Smooth muscle cell (in vitro differentiated cells): Measurements from ENCODE around the gene TLE6. TPM values are rescaled to one million over a fixed set of nuclear protein-coding genes. Genes with fewer than 3 reads are reported as not detected.
A peak's percentile ranks its signal among the peaks of the same experiment; 100 is the strongest.

Experiments
- DNase-seq: peaks from one replicate; lab custom pipeline; 2025; ENCODE audit not compliant: unreplicated experiment; lab: John Stamatoyannopoulos, UW
- H2AFZ ChIP-seq: fragments of 200-600 bp; sonication (generic); 2 replicates; pipeline ENCODE4 v1.6.0; 2016; ENCODE audit warnings: antibody characterized with exemption, low read depth, mild to moderate bottlenecking
- H3F3A ChIP-seq: fragments of 200-600 bp; sonication (generic); 2 replicates; pipeline ENCODE4 v1.6.0; 2017; ENCODE audit warnings: antibody characterized with exemption, low read depth
- H3K27ac ChIP-seq: fragments of 200-600 bp; sonication (generic); 2 replicates; pipeline ENCODE4 v1.5.1; 2016; ENCODE audit warnings: low read depth, mild to moderate bottlenecking
- H3K27me3 ChIP-seq: fragments of 200-600 bp; sonication (generic); 2 replicates; pipeline ENCODE4 v1.6.1; 2016; ENCODE audit warnings: low read depth, mild to moderate bottlenecking
- H3K36me3 ChIP-seq: fragments of 200-600 bp; sonication (generic); 2 replicates; pipeline ENCODE4 v1.5.1; 2016; ENCODE audit warnings: low read depth
- H3K4me1 ChIP-seq: fragments of 200-600 bp; sonication (generic); 2 replicates; pipeline ENCODE4 v1.5.1; 2016; ENCODE audit warnings: low read depth
- H3K4me2 ChIP-seq: fragments of 200-600 bp; sonication (generic); 2 replicates; pipeline ENCODE4 v1.6.0; 2016; ENCODE audit warnings: mild to moderate bottlenecking
- H3K4me3 ChIP-seq: fragments of 200-600 bp; sonication (generic); 2 replicates; pipeline ENCODE4 v1.5.1; 2016; ENCODE audit warnings: mild to moderate bottlenecking
- H3K79me2 ChIP-seq: fragments of 200-600 bp; sonication (generic); 2 replicates; pipeline ENCODE4 v1.6.0; 2016; ENCODE audit warnings: low read depth, mild to moderate bottlenecking
- H3K9ac ChIP-seq: fragments of 200-600 bp; sonication (generic); 2 replicates; pipeline ENCODE4 v1.6.0; 2016; ENCODE audit warnings: low read depth
- H3K9me3 ChIP-seq: fragments of 200-600 bp; sonication (generic); replicated peaks from 2 replicates; pipeline ENCODE4 v1.5.1; 2016; ENCODE audit warnings: low read depth
- H4K20me1 ChIP-seq: fragments of 200-600 bp; sonication (generic); 2 replicates; pipeline ENCODE4 v1.6.0; 2016; ENCODE audit warnings: low read depth
- WGBS: methylation state at CpG from one replicate; pipeline ENCODE4 v1.1.7; 2016; ENCODE audit warnings: low lambda C conversion rate; 5-methylcytosine and 5-hydroxymethylcytosine counted together
- polyA plus RNA-seq: library from polyadenylated mRNA; unstranded; fragments of >200 nt; fragmentation: Nextera tagmentation; extraction: Ambion mirVana; gene quantifications from 2 replicates; pipeline ENCODE4 v1.2.1, GENCODE V29; 2016
- total RNA-seq: library from RNA; depleted of rRNA; stranded (reverse); fragments of >200 nt; gene quantifications from 2 replicates; pipeline ENCODE4 v1.2.3, GENCODE V29; 2014
- TF ChIP-seq, protein P1 (sequence below): fragments of 200-600 bp; sonication (generic); IDR thresholded peaks from 2 replicates; pipeline ENCODE4 v1.5.1; 2017; ENCODE audit warnings: borderline replicate concordance, mild to moderate bottlenecking, antibody characterized with exemption; ENCODE audit not compliant: insufficient read depth, poor library complexity, severe bottlenecking

The TLE6 gene
- total and polyA plus RNA-seq, 2 experiments from 2014 or later = 0.27 to 3.2 TPM

DNA sequence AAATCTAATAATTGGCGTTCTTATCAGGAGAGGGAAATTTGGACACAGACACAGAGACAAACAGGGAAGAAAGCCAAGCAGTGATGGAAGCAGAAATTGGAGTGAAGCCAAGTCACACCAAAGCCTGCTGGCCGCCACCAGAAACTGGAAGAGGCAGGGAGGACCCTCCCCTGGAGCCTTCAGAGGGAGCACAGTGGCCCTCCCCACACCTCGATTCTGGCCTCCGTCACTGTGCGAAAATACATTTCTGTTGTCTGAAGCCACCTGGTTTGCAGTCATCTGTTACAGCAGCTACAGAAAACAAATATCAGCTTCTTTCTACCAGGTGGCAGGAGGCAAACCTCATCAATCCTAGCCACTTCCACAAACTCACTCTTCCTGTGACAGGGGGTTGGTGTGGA lies 8.3 kb upstream of the TLE6 start:
- Histone ChIP-seq H3K9ac (no peak overlapping the region), H2AFZ (no peak overlapping the region), H4K20me1 (no peaks in the 10 kb centered on the region), H3K27me3 (no peaks in the 10 kb centered on the region), H3K4me3 (no peak overlapping the region), H3F3A (no peaks in the 10 kb centered on the region), H3K36me3 (no peaks in the 10 kb centered on the region), H3K4me1 (no peaks in the 10 kb centered on the region), H3K9me3 (no peaks in the 10 kb centered on the region), H3K4me2 (no peak overlapping the region), H3K27ac (no peak overlapping the region), H3K79me2 (no peaks in the 10 kb centered on the region)
- WGBS = 69% methylated on average over 5 of the region's 5 CpGs
- no peak for DNase-seq
- TF ChIP-seq, protein P1, sequence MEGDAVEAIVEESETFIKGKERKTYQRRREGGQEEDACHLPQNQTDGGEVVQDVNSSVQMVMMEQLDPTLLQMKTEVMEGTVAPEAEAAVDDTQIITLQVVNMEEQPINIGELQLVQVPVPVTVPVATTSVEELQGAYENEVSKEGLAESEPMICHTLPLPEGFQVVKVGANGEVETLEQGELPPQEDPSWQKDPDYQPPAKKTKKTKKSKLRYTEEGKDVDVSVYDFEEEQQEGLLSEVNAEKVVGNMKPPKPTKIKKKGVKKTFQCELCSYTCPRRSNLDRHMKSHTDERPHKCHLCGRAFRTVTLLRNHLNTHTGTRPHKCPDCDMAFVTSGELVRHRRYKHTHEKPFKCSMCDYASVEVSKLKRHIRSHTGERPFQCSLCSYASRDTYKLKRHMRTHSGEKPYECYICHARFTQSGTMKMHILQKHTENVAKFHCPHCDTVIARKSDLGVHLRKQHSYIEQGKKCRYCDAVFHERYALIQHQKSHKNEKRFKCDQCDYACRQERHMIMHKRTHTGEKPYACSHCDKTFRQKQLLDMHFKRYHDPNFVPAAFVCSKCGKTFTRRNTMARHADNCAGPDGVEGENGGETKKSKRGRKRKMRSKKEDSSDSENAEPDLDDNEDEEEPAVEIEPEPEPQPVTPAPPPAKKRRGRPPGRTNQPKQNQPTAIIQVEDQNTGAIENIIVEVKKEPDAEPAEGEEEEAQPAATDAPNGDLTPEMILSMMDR = no peak

GRCh38 chr19:2970201-2970835 lies 7.0 kb upstream of the TLE6 start:
- Histone ChIP-seq H4K20me1 (no peaks in the 10 kb centered on the region), H3K9ac (no peak overlapping the region), H3K27ac (no peak overlapping the region), H3K9me3 (no peaks in the 10 kb centered on the region), H3K36me3 (no peaks in the 10 kb centered on the region), H3K4me3 (no peak overlapping the region), H3K79me2 (no peaks in the 10 kb centered on the region), H3K4me2 (no peak overlapping the region), H2AFZ (no peak overlapping the region), H3F3A (no peaks in the 10 kb centered on the region), H3K27me3 (no peaks in the 10 kb centered on the region), H3K4me1 (no peaks in the 10 kb centered on the region)
- TF ChIP-seq, protein P1 = no peak
- no peak for DNase-seq
- WGBS = 91% methylated on average over 9 of the region's 9 CpGs

DNA sequence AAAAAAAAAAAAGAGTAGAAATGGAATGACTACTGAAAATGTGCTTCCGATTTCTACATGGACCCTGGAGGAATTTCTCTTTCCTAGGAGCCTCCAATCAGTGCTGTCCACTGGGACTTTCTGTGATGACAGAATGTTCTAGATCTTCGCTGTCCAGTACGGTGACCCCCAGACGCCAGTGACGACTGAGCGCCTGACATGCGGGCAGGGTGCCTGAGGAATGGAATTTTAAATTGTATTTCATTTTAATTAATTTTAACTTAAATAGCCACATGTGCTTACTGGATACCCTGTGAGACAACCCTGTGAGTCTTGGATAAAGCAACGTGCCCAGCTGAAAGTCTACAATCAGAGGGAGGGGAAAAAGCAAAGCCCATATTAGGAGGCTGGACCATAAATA lies 4.1 kb upstream of the TLE6 start:
- Histone ChIP-seq H3K9me3 (no peaks in the 10 kb centered on the region), H3K27me3 (no peaks in the 10 kb centered on the region), H3K27ac (no peak overlapping the region), H4K20me1 (no peaks in the 10 kb centered on the region), H3F3A (peaks cover 6% of the 10 kb centered on the region), H3K9ac (no peak overlapping the region), H3K36me3 (no peaks in the 10 kb centered on the region), H3K4me3 (no peak overlapping the region), H2AFZ (no peak overlapping the region), H3K4me2 (no peak overlapping the region), H3K4me1 (peaks cover 13% of the 10 kb centered on the region), H3K79me2 (no peaks in the 10 kb centered on the region)
- DNase-seq = no peak
- TF ChIP-seq, protein P1 = no peak
- WGBS = 87% methylated on average over 8 of the region's 8 CpGs

GRCh38 chr19:2974342-2975041 lies 2.9 kb upstream of the TLE6 start:
- 35% methylated on average over 14 of the region's 14 CpGs for WGBS
- Histone ChIP-seq H3K79me2 (no peaks in the 10 kb centered on the region), H3K9ac (no peak overlapping the region), H3F3A (peaks cover 6% of the 10 kb centered on the region), H3K4me3 (no peak overlapping the region), H3K4me2 (peak overlapping the region; percentile 26), H3K4me1 (peaks cover 13% of the 10 kb centered on the region), H2AFZ (no peak overlapping the region), H3K36me3 (no peaks in the 10 kb centered on the region), H4K20me1 (no peaks in the 10 kb centered on the region), H3K27ac (no peak overlapping the region), H3K27me3 (no peaks in the 10 kb centered on the region), H3K9me3 (no peaks in the 10 kb centered on the region)
- no peak for DNase-seq
- TF ChIP-seq, protein P1 = no peak
